ENCODE measurements around the gene SARM1. TPM values are rescaled to one million over a fixed set of nuclear protein-coding genes. Genes with fewer than 3 reads are reported as not detected.
A peak's percentile ranks its signal among the peaks of the same experiment; 100 is the strongest.
"Not testable (repeated sequence)": the region's sequence is repeated elsewhere in the genome, so short reads cannot be mapped to it uniquely, and the experiment has no call there.

Gene SARM1
- total and polyA plus RNA-seq, 2 of the 13 experiments (the other 11 are each of a cell fraction or from before 2014, with no cell fraction given) = 0.73 to 0.86 TPM

DNA sequence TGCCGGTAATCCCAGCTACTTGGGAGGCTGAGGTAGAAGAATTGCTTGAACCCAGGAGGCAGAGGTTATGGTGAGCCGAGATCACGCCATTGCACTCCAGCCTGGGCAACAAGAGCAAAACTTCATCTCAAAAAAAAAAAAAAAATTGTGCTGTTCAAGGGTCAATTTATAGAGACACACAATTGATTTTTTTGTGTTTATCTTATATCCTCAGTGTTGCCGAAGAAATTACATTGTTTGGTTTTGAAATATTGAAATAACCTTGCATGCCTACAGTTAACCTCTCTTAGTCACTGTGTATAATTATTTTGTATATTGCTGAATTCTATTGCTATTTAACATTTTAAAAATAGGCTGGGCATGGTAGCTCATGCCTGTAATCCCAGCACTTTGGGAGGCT is 56.5 kb downstream of the SARM1 start:
- intact Hi-C loops (cut with micrococcal nuclease; ENCODE audit: unreplicated experiment); FAIRE-seq; H3K79me2 ChIP-seq (ENCODE audit: insufficient read depth, low read length); H3K9ac ChIP-seq (ENCODE audit: insufficient read depth, low read depth, low read length); H3K36me3 ChIP-seq (replicated peaks in 1 of 2; ENCODE audit: control insufficient read depth in 1 of 2, insufficient read depth in 2 of 2, low read length in 2 of 2); H3K4me2 ChIP-seq (ENCODE audit: low read depth, low read length); H2AFZ ChIP-seq (ENCODE audit: low read length); H3K9me3 ChIP-seq (ENCODE audit: low read length); H4K20me1 ChIP-seq (ENCODE audit: insufficient read depth, low read length); H3K27ac ChIP-seq (ENCODE audit: extremely low read length, insufficient read depth, low read length); H3K27me3 ChIP-seq (ENCODE audit: control insufficient read depth in 1 of 2, insufficient read depth in 2 of 2, low read length in 2 of 2); in situ Hi-C loops (cut with HindIII; ENCODE audit: extremely low pct_ligation_motif_present, low pct_unique_long_range_greater_than_20kb); H3K4me3 ChIP-seq (replicated peaks in 1 of 3; ENCODE audit: insufficient read depth in 1 of 3, low read depth in 2 of 3, low read length in 3 of 3); BruUV-seq (replicated peaks); TF ChIP-seq EP300 (CRISPR knock-in tag; IDR thresholded peaks at IDR 0.05; ENCODE audit: borderline replicate concordance); FOXP1 (IDR thresholded peaks at IDR 0.05); HNF4G (CRISPR knock-in tag; IDR thresholded peaks at IDR 0.05; ENCODE audit: borderline replicate concordance, low read depth); CREB1 (IDR thresholded peaks at IDR 0.05): not testable (repeated sequence)
- ATAC-seq (peak; percentile 17; the same call in 1 of the 3 replicates), DNase-seq (ENCODE audit: low spot score) (peak; percentile 16)
- ChIA-PET CTCF (ENCODE audit: low intra/inter-chr PET ratio, low total read pairs) (interaction anchor here (0.8 kb wide), 1 partner anchor 21 kb away, joined by 3 read pairs; no protein-coding TSS in a partner anchor), POLR2A (interaction anchor here (0.7 kb wide), 2 partner anchors 43 to 60 kb away, joined by 3 read pairs; no protein-coding TSS in a partner anchor)
- peaks cover 24% of the 10 kb centered on the region for H3K4me1 ChIP-seq (ENCODE audit: insufficient read depth, low read length)
- WGBS (ENCODE audit: low lambda C conversion rate) = 9% methylated on average over 4 of the region's 4 CpGs
- TF ChIP-seq, protein P1, sequence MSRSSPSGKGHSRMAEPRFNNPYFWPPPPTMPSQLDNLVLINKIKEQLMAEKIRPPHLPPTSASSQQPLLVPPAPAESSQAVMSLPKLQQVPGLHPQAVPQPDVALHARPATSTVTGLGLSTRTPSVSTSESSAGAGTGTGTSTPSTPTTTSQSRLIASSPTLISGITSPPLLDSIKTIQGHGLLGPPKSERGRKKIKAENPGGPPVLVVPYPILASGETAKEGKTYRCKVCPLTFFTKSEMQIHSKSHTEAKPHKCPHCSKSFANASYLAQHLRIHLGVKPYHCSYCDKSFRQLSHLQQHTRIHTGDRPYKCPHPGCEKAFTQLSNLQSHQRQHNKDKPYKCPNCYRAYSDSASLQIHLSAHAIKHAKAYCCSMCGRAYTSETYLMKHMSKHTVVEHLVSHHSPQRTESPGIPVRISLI (CRISPR knock-in tag; IDR thresholded peaks at IDR 0.05; ENCODE audit: borderline replicate concordance) = peak; percentile 87
- TF ChIP-seq RARA (CRISPR knock-in tag; IDR thresholded peaks at IDR 0.05) = peak; percentile 52; the same call in 1 of the 2 replicates
- peak in 1 of 2 experiments; percentile 49; a peak in 2 of 4 replicates for TF ChIP-seq EP300 (IDR thresholded peaks at IDR 0.05; ENCODE audit: low read depth in 2 of 2, low read length in 2 of 2)
- peak; percentile 61; the same call in 1 of the 2 replicates for TF ChIP-seq FOXP1 (CRISPR knock-in tag; IDR thresholded peaks at IDR 0.05)
- peak; percentile 67 for TF ChIP-seq FOXA3 (CRISPR knock-in tag; IDR thresholded peaks at IDR 0.05)
- TF ChIP-seq NR2F2 (IDR thresholded peaks at IDR 0.05; ENCODE audit: borderline replicate concordance, low read depth) = peak; percentile 80; the same call in 1 of the 2 replicates
- peak; percentile 35; the same call in 1 of the 2 replicates for TF ChIP-seq NCOR1 (IDR thresholded peaks at IDR 0.05; ENCODE audit: borderline replicate concordance, low read length)
- TF ChIP-seq HMG20A (CRISPR knock-in tag; IDR thresholded peaks at IDR 0.05; ENCODE audit: borderline replicate concordance) = peak; percentile 19; the same call in 1 of the 2 replicates
- 0 out of 2 replicates have a peak, but pooled peaks have one; percentile 22 for TF ChIP-seq HNF4G (IDR thresholded peaks at IDR 0.05; ENCODE audit: borderline replicate concordance, low read depth, low read length)
- TF ChIP-seq CREB1 (CRISPR knock-in tag; IDR thresholded peaks at IDR 0.05) = 0 out of 2 replicates have a peak, but pooled peaks have one; percentile 20
- peak; percentile 83 for TF ChIP-seq MIXL1 (CRISPR knock-in tag; IDR thresholded peaks at IDR 0.05)
- TF ChIP-seq, protein P2, sequence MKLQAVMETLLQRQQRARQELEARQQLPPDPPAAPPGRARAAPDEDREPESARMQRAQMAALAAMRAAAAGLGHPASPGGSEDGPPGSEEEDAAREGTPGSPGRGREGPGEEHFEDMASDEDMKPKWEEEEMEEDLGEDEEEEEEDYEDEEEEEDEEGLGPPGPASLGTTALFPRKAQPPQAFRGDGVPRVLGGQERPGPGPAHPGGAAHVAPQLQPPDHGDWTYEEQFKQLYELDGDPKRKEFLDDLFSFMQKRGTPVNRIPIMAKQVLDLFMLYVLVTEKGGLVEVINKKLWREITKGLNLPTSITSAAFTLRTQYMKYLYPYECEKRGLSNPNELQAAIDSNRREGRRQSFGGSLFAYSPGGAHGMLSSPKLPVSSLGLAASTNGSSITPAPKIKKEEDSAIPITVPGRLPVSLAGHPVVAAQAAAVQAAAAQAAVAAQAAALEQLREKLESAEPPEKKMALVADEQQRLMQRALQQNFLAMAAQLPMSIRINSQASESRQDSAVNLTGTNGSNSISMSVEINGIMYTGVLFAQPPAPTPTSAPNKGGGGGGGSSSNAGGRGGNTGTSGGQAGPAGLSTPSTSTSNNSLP (IDR thresholded peaks at IDR 0.05; ENCODE audit: low read depth, low read length) = peak; percentile 90
- TF ChIP-seq SKI (IDR thresholded peaks at IDR 0.05; ENCODE audit: partially characterized antibody) = peak; percentile 48
- 0 out of 2 replicates have a peak, but pooled peaks have one; percentile 28 for TF ChIP-seq FOXJ3 (CRISPR knock-in tag; IDR thresholded peaks at IDR 0.05; ENCODE audit: borderline replicate concordance)
- TF ChIP-seq, protein P3, sequence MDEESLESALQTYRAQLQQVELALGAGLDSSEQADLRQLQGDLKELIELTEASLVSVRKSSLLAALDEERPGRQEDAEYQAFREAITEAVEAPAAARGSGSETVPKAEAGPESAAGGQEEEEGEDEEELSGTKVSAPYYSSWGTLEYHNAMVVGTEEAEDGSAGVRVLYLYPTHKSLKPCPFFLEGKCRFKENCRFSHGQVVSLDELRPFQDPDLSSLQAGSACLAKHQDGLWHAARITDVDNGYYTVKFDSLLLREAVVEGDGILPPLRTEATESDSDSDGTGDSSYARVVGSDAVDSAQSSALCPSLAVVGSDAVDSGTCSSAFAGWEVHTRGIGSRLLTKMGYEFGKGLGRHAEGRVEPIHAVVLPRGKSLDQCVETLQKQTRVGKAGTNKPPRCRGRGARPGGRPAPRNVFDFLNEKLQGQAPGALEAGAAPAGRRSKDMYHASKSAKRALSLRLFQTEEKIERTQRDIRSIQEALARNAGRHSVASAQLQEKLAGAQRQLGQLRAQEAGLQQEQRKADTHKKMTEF (CRISPR knock-in tag; IDR thresholded peaks at IDR 0.05) = peak; percentile 44; the same call in 1 of the 2 replicates
- TF ChIP-seq HHEX (CRISPR knock-in tag; IDR thresholded peaks at IDR 0.05) = peak; percentile 59; the same call in 1 of the 2 replicates
- TF ChIP-seq SALL1 (CRISPR knock-in tag; IDR thresholded peaks at IDR 0.05) = peak; percentile 61; the same call in 1 of the 2 replicates
- peak in 1 of 2 experiments; percentile 91; a peak in 2 of 4 replicates for TF ChIP-seq NR2F1 (CRISPR knock-in tag; IDR thresholded peaks at IDR 0.05)
- peak; percentile 67 for TF ChIP-seq GATAD2A (CRISPR knock-in tag; IDR thresholded peaks at IDR 0.05)
